ENCODE data around the gene IL1B. TPM values are rescaled to one million over a fixed set of nuclear protein-coding genes. Genes with fewer than 3 reads are reported as not detected.

IL1B gene
- total and polyA plus RNA-seq, 2 donors (not counting 1 experiment from before 2014, with no cell fraction given) = 0.20 to 13.1 TPM

DNA sequence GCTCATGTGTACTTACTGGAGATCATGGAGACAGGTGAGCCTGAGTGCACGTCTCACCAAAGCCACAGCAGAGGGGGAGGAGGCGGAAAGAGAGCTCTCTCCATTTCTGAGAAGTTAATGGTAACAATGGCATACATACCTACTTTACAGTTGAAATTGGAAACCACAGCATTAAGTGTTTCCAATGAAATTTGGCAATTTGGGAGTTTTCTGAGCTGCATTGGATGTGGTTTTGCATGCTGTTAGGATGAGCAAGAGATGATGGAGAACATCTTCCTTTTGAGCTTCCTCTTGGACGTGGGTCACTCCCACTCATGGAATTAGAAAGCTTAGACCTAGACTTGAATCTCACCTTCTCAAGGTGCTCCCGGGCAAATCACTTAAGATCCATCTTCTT lies 48.9 kb upstream of the IL1B start:
- H3K4me3 ChIP-seq (ENCODE audit: control extremely low read depth in 1 of 5, extremely low read depth in 1 of 5, insufficient read depth in 1 of 5, low read depth in 2 of 5, low read length in 4 of 5) = no peak overlapping the region
- Mint-ChIP-seq H3K27ac (no peak overlapping the region), H3K4me1 (peaks cover 9% of the 10 kb centered on the region), H3K9me3 (ENCODE audit: insufficient read depth) (no peaks in the 10 kb centered on the region), H3K4me3 (no peak overlapping the region), H3K27me3 (no peaks in the 10 kb centered on the region)
- intact Hi-C loops (cut with micrococcal nuclease) = loop anchor here (1.0 to 10.0 kb wide), 4 partner anchors 43 to 285 kb away; no protein-coding TSS in a partner anchor
- ChIA-PET POLR2A (no interaction called here), CTCF (interaction anchor here (0.7 to 12.5 kb wide), 31 partner anchors 8 to 285 kb away, joined by 3 to 299 read pairs (median 4); no protein-coding TSS in a partner anchor)
- no peaks in the 10 kb centered on the region for H3K79me2 ChIP-seq (ENCODE audit: control insufficient read depth, insufficient read depth, low read length)
- H3K4me2 ChIP-seq (replicated peaks; ENCODE audit: low read depth, low read length, poor library complexity, severe bottlenecking) = no peak overlapping the region
- WGBS (ENCODE audit: insufficient coverage) = 83% methylated on average over 4 of the region's 4 CpGs
- TF ChIP-seq, protein P1, sequence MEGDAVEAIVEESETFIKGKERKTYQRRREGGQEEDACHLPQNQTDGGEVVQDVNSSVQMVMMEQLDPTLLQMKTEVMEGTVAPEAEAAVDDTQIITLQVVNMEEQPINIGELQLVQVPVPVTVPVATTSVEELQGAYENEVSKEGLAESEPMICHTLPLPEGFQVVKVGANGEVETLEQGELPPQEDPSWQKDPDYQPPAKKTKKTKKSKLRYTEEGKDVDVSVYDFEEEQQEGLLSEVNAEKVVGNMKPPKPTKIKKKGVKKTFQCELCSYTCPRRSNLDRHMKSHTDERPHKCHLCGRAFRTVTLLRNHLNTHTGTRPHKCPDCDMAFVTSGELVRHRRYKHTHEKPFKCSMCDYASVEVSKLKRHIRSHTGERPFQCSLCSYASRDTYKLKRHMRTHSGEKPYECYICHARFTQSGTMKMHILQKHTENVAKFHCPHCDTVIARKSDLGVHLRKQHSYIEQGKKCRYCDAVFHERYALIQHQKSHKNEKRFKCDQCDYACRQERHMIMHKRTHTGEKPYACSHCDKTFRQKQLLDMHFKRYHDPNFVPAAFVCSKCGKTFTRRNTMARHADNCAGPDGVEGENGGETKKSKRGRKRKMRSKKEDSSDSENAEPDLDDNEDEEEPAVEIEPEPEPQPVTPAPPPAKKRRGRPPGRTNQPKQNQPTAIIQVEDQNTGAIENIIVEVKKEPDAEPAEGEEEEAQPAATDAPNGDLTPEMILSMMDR (IDR thresholded peaks at IDR 0.05) = no peak
- no peak for TF ChIP-seq EZH2 (IDR thresholded peaks at IDR 0.05; ENCODE audit: borderline replicate concordance, insufficient read depth, low read depth, low read length, poor library complexity, severe bottlenecking)
- ATAC-seq (ENCODE audit: low read depth) = no peak
- no peaks in the 10 kb centered on the region for H3K9me3 ChIP-seq (ENCODE audit: control extremely low read depth in 1 of 3, control insufficient read depth in 2 of 3, insufficient read depth in 1 of 3, low read length in 2 of 3)
- no peaks in the 10 kb centered on the region for H3K36me3 ChIP-seq (replicated peaks in 1 of 2; ENCODE audit: control extremely low read depth in 1 of 2, control insufficient read depth in 1 of 2, extremely low read depth in 1 of 2, insufficient read depth in 2 of 2, low read length in 1 of 2)
- no peak for DNase-seq
- H3K27me3 ChIP-seq (replicated peaks in 1 of 4; ENCODE audit: control extremely low read depth in 1 of 4, control insufficient read depth in 3 of 4, insufficient read depth in 4 of 4, low read length in 3 of 4) = no peaks in the 10 kb centered on the region
- H4K20me1 ChIP-seq (ENCODE audit: control insufficient read depth, insufficient read depth, low read length, poor library complexity, severe bottlenecking) = no peaks in the 10 kb centered on the region
- H3K9ac ChIP-seq (ENCODE audit: low read length) = no peak overlapping the region
- H3K4me1 ChIP-seq (ENCODE audit: control insufficient read depth in 2 of 2, insufficient read depth in 2 of 2, low read length in 2 of 2) = peaks cover 3 to 10% of the 10 kb centered on the region in 2 donors
- no peak overlapping the region for H3K27ac ChIP-seq (ENCODE audit: low read length in 2 of 2)
- no peak overlapping the region for H2AFZ ChIP-seq (ENCODE audit: insufficient read depth, low read depth, low read length, poor library complexity, severe bottlenecking)

DNA sequence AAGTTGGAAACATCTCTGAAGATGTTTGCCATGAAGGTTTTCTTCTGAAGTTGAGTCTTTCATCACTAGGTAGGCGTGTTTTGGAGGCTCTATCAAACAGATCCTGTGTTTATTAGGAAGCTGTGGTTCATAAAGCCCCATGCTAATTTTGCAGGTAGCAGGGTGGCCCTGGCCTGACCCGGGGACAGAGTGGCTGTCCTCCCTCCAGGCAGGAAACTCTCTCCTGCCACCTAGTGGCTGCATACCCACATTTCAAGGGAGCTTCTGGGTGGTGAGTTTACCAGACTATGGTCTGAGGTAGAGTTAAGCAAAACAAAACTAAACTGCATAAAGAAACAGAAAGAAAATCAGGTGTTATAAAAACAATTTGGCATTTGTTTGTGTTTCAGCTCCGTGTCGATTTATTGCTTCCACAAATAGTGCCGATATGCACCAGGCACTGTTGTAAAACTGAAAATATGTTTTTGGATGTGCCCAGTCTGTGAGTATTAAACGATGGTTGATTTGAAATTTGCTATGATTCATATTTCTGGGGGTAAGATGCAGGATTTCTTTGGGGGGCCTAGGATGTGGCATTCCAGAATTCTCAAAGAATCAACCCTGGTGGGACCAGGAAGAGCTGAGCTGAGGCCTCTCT lies 48.4 kb upstream of the IL1B start:
- Histone ChIP-seq H4K20me1 (ENCODE audit: control insufficient read depth, insufficient read depth, low read length, poor library complexity, severe bottlenecking) (no peaks in the 10 kb centered on the region), H3K79me2 (ENCODE audit: control insufficient read depth, insufficient read depth, low read length) (no peaks in the 10 kb centered on the region), H2AFZ (ENCODE audit: insufficient read depth, low read depth, low read length, poor library complexity, severe bottlenecking) (peak overlapping the region; percentile 1), H3K4me1 (ENCODE audit: control insufficient read depth in 2 of 2, insufficient read depth in 2 of 2, low read length in 2 of 2) (peaks cover 7 to 15% of the 10 kb centered on the region in 2 donors), H3K9ac (ENCODE audit: low read length) (no peak overlapping the region), H3K4me2 (replicated peaks; ENCODE audit: low read depth, low read length, poor library complexity, severe bottlenecking) (no peak overlapping the region), H3K4me3 (ENCODE audit: control extremely low read depth in 1 of 5, extremely low read depth in 1 of 5, insufficient read depth in 1 of 5, low read depth in 2 of 5, low read length in 4 of 5) (no peak overlapping the region), H3K9me3 (ENCODE audit: control extremely low read depth in 1 of 3, control insufficient read depth in 2 of 3, insufficient read depth in 1 of 3, low read length in 2 of 3) (no peaks in the 10 kb centered on the region), H3K27me3 (replicated peaks in 1 of 4; ENCODE audit: control extremely low read depth in 1 of 4, control insufficient read depth in 3 of 4, insufficient read depth in 4 of 4, low read length in 3 of 4) (no peaks in the 10 kb centered on the region), H3K27ac (ENCODE audit: low read length in 2 of 2) (no peak overlapping the region), H3K36me3 (replicated peaks in 1 of 2; ENCODE audit: control extremely low read depth in 1 of 2, control insufficient read depth in 1 of 2, extremely low read depth in 1 of 2, insufficient read depth in 2 of 2, low read length in 1 of 2) (no peaks in the 10 kb centered on the region)
- DNase-seq (peak; percentile 65), ATAC-seq (ENCODE audit: low read depth) (peak; percentile 75)
- ChIA-PET POLR2A (no interaction called here), CTCF (interaction anchor here (0.7 to 12.5 kb wide), 29 partner anchors 9 to 285 kb away, joined by 3 to 299 read pairs (median 4); no protein-coding TSS in a partner anchor)
- intact Hi-C loops (cut with micrococcal nuclease) = loop anchor here (1.0 to 10.0 kb wide), 4 partner anchors 43 to 285 kb away; no protein-coding TSS in a partner anchor
- Mint-ChIP-seq H3K9me3 (ENCODE audit: insufficient read depth) (no peaks in the 10 kb centered on the region), H3K27me3 (no peaks in the 10 kb centered on the region), H3K27ac (no peak overlapping the region), H3K4me1 (peaks cover 14% of the 10 kb centered on the region), H3K4me3 (no peak overlapping the region)
- WGBS (ENCODE audit: insufficient coverage) = 70% methylated on average over 5 of the region's 6 CpGs
- TF ChIP-seq, protein P1 (IDR thresholded peaks at IDR 0.05) = peak; percentile 90
- no peak for TF ChIP-seq EZH2 (IDR thresholded peaks at IDR 0.05; ENCODE audit: borderline replicate concordance, insufficient read depth, low read depth, low read length, poor library complexity, severe bottlenecking)
